Neutrophil (primary cell): Measurements from ENCODE around the gene SLC9A6.
"Not testable (repeated sequence)": the region's sequence is repeated elsewhere in the genome, so short reads cannot be mapped to it uniquely, and the experiment has no call there.

Source experiments
- H3K27ac ChIP-seq: fragments of 200-600 bp; sonication (generic); 2 replicates; pipeline ENCODE4 v1.5.1; 2016; ENCODE audit warnings: mild to moderate bottlenecking, moderate library complexity
- H3K27me3 ChIP-seq: fragments of 200-600 bp; sonication (generic); 2 replicates; pipeline ENCODE4 v1.6.0; 2016; ENCODE audit warnings: mild to moderate bottlenecking
- H3K36me3 ChIP-seq: fragments of 200-600 bp; sonication (generic); 2 replicates; pipeline ENCODE4 v1.5.1; 2017
- H3K4me1 ChIP-seq, 2 experiments: fragments of 200-600 bp in 1 of 2; sonication (generic) in 1 of 2; 1 replicate in 1 of 2; 2 replicates in 1 of 2; pipeline versions ENCODE4 v1.5.1 to v1.6.1; 2013 to 2016; ENCODE audit warnings: low read depth in 1 of 2, low read length in 1 of 2, mild to moderate bottlenecking in 1 of 2, moderate library complexity in 1 of 2; ENCODE audit not compliant: control insufficient read depth in 1 of 2, insufficient read depth in 1 of 2
- H3K4me3 ChIP-seq, 2 experiments: fragments of 200-600 bp in 1 of 2; sonication (generic) in 1 of 2; 1 replicate in 1 of 2; 2 replicates in 1 of 2; pipeline ENCODE4 v1.5.1; 2013 to 2016; ENCODE audit warnings: low read depth in 1 of 2, low read length in 1 of 2, mild to moderate bottlenecking in 1 of 2, moderate library complexity in 1 of 2
- H3K9me3 ChIP-seq: fragments of 200-600 bp; sonication (generic); 2 replicates; pipeline ENCODE4 v1.5.1; 2016
- CTCF ChIP-seq: fragments of 200-600 bp; sonication (generic); IDR thresholded peaks from 2 replicates; pipeline ENCODE4 v1.5.1; 2016; ENCODE audit warnings: antibody characterized with exemption

The SLC9A6 gene

GRCh38 chrX:136046295-136047015 is 61.2 kb downstream of the SLC9A6 start:
- Histone ChIP-seq H3K27me3 (no peaks in the 10 kb centered on the region), H3K4me1 (no peaks in the 10 kb centered on the region), H3K27ac (no peak overlapping the region), H3K9me3 (no peaks in the 10 kb centered on the region), H3K4me3 (no peak overlapping the region), H3K36me3 (peaks cover 12% of the 10 kb centered on the region)
- TF ChIP-seq CTCF: no peak

GRCh38 chrX:136047016-136047642 is 61.9 kb downstream of the SLC9A6 start:
- H3K9me3 ChIP-seq: no peaks in the 10 kb centered on the region
- H3K27me3 ChIP-seq: no peaks in the 10 kb centered on the region
- no peak overlapping the region for H3K4me3 ChIP-seq
- no peak overlapping the region for H3K27ac ChIP-seq
- TF ChIP-seq CTCF: no peak
- no peaks in the 10 kb centered on the region for H3K4me1 ChIP-seq
- H3K36me3 ChIP-seq: peaks cover 12% of the 10 kb centered on the region

GRCh38 chrX:136047969-136048368 is 62.7 kb downstream of the SLC9A6 start:
- H3K27ac ChIP-seq: no peak overlapping the region
- TF ChIP-seq CTCF: no peak

GRCh38 chrX:136048446-136048845 is 63.2 kb downstream of the SLC9A6 start:
- H3K4me3 ChIP-seq: no peak overlapping the region
- no peaks in the 10 kb centered on the region for H3K4me1 ChIP-seq
- no peaks in the 10 kb centered on the region for H3K27me3 ChIP-seq
- H3K27ac ChIP-seq: no peak overlapping the region
- TF ChIP-seq CTCF: no peak
- H3K36me3 ChIP-seq: peaks cover 12% of the 10 kb centered on the region
- H3K9me3 ChIP-seq: no peaks in the 10 kb centered on the region

More at GRCh38 chrX:136047969-136048368, 62.7 kb downstream of the SLC9A6 start:
- H3K4me3 ChIP-seq: no peak overlapping the region
- no peaks in the 10 kb centered on the region for H3K9me3 ChIP-seq
- H3K4me1 ChIP-seq: no peaks in the 10 kb centered on the region
- H3K36me3 ChIP-seq: peaks cover 12% of the 10 kb centered on the region
- H3K27me3 ChIP-seq: no peaks in the 10 kb centered on the region

- H3K4me3 ChIP-seq: no peak overlapping the region
- H3K4me1 ChIP-seq: no peaks in the 10 kb centered on the region
- no peaks in the 10 kb centered on the region for H3K27me3 ChIP-seq
- no peak for TF ChIP-seq CTCF
- H3K9me3 ChIP-seq: no peaks in the 10 kb centered on the region
- peaks cover 9% of the 10 kb centered on the region for H3K36me3 ChIP-seq
- H3K27ac ChIP-seq: no peak overlapping the region
Measured at GRCh38 chrX:136049608-136050007, 64.4 kb downstream of the SLC9A6 start.

- not testable (repeated sequence) for H3K27me3 ChIP-seq, H3K27ac ChIP-seq, H3K4me1 ChIP-seq, H3K36me3 ChIP-seq, H3K9me3 ChIP-seq, H3K4me3 ChIP-seq
Measured at GRCh38 chrX:136050875-136051274, 65.6 kb downstream of the SLC9A6 start.
